Measurements from ENCODE around the gene EPHA4. TPM values are rescaled to one million over a fixed set of nuclear protein-coding genes. Genes with fewer than 3 reads are reported as not detected.

EPHA4 gene
- total RNA-seq, 2 donors from 2014 or later, result 12.0 to 88.8 TPM

DNA sequence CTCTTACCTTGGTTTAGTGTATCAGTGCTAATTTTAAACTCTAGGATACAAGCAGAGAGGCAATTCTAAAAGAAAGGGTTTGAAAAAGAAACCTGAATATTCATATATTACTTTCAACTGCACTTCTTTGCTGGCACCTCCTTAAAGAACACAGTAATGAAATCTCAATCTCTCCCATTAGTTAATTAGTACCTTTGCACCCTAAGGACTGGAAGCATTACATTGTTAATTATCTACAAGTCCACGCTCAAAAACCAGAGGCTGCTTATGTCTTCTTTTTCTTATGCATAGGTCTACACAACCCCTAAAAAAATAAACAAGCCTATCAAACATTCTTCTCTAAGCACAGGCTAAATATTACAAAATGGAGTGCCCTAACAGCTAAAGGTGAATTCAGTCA lies 20.2 kb downstream of the EPHA4 start:
- no peaks in the 10 kb centered on the region for H3K36me3 ChIP-seq

DNA sequence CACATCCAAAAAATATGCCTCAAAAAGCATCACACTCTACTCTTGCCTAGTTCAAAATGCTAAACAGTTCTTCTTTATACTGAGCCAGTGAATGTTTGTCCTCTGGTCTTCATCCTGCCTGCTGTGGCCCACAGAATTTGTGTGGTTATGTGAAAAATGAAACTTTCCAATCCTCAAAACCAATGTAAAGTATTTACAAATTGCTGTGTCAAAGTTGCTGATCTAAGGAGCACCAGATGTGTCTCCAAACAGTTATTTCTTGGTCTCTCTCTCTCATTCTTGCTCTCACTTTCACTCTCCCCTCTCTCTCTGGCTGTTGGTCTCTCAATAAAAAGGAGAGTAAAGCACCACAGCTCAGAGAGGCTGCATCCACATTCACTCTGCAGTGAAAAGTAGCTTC lies 23.0 kb downstream of the EPHA4 start:
- no peaks in the 10 kb centered on the region for H3K9me3 ChIP-seq
- H3K36me3 ChIP-seq, result no peaks in the 10 kb centered on the region
- intact Hi-C loops (cut with DNase I), result no loop called here
- H3K4me3 ChIP-seq, result no peak overlapping the region
- H3K4me1 ChIP-seq (replicated peaks), result no peaks in the 10 kb centered on the region
- no peak for TF ChIP-seq POLR2AphosphoS5 (IDR thresholded peaks at IDR 0.05)
- TF ChIP-seq POLR2A (IDR thresholded peaks at IDR 0.05), result no peak
- TF ChIP-seq, protein P1, sequence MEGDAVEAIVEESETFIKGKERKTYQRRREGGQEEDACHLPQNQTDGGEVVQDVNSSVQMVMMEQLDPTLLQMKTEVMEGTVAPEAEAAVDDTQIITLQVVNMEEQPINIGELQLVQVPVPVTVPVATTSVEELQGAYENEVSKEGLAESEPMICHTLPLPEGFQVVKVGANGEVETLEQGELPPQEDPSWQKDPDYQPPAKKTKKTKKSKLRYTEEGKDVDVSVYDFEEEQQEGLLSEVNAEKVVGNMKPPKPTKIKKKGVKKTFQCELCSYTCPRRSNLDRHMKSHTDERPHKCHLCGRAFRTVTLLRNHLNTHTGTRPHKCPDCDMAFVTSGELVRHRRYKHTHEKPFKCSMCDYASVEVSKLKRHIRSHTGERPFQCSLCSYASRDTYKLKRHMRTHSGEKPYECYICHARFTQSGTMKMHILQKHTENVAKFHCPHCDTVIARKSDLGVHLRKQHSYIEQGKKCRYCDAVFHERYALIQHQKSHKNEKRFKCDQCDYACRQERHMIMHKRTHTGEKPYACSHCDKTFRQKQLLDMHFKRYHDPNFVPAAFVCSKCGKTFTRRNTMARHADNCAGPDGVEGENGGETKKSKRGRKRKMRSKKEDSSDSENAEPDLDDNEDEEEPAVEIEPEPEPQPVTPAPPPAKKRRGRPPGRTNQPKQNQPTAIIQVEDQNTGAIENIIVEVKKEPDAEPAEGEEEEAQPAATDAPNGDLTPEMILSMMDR (IDR thresholded peaks at IDR 0.05), result no peak
- H3K27me3 ChIP-seq (replicated peaks; ENCODE audit: insufficient read depth), result no peaks in the 10 kb centered on the region
- DNase-seq (ENCODE audit: low spot score), result no peak
- no peak overlapping the region for H3K27ac ChIP-seq

More for the DNA sequence above, 20.2 kb downstream of the EPHA4 start:
- Histone ChIP-seq H3K4me1 (replicated peaks) (no peaks in the 10 kb centered on the region), H3K4me3 (no peak overlapping the region), H3K27ac (no peak overlapping the region), H3K27me3 (replicated peaks; ENCODE audit: insufficient read depth) (no peaks in the 10 kb centered on the region), H3K9me3 (no peaks in the 10 kb centered on the region)
- DNase-seq (ENCODE audit: low spot score), result no peak
- intact Hi-C loops (cut with DNase I), result no loop called here
- TF ChIP-seq, protein P1 (IDR thresholded peaks at IDR 0.05), result no peak
- TF ChIP-seq POLR2AphosphoS5 (IDR thresholded peaks at IDR 0.05) (no peak), POLR2A (IDR thresholded peaks at IDR 0.05) (no peak)
- 97% methylated on average over 1 of the region's 1 CpG for WGBS

DNA sequence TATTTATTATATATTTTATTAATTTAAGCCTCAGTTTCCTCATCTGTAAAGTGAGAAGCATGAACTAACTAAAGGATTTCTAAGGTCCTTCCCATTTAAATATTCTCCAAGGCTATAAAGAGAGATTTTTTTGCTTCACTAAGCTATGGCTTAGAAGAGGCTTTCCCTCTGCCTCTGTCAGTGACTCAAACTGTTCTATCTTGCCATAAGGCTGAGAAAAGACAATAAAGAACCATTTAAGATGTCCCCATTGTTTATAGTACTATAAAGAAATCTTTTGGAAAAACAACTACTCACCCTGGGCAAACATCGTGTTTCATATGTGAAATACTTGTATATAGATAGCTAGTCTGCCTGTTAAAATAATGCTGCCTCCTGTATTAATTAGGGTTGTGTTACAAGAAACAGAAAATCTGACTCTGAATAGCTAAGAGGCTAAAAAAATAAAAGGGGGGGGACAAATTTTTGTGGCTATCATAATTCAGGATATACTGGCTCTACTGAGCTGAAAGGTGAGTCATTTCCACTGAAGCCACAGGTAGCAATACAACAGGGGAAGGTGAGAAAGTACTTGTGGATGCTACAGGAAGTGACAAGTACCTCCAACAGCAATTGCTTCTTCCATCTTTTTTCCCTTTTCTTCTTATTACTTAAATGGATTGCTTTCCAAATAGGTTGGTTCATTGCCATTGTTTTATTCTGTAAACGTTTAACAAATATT lies 25.4 kb downstream of the EPHA4 start:
- Histone ChIP-seq H3K36me3 (no peaks in the 10 kb centered on the region), H3K9me3 (no peaks in the 10 kb centered on the region), H3K4me1 (replicated peaks) (no peaks in the 10 kb centered on the region), H3K27ac (no peak overlapping the region), H3K4me3 (no peak overlapping the region), H3K27me3 (replicated peaks; ENCODE audit: insufficient read depth) (no peaks in the 10 kb centered on the region)
- no peak for DNase-seq (ENCODE audit: low spot score)
- WGBS, result 42% methylated on average over 2 of the region's 2 CpGs
- no peak for TF ChIP-seq POLR2AphosphoS5 (IDR thresholded peaks at IDR 0.05)
- TF ChIP-seq POLR2A (IDR thresholded peaks at IDR 0.05), result no peak
- intact Hi-C loops (cut with DNase I), result no loop called here

DNA sequence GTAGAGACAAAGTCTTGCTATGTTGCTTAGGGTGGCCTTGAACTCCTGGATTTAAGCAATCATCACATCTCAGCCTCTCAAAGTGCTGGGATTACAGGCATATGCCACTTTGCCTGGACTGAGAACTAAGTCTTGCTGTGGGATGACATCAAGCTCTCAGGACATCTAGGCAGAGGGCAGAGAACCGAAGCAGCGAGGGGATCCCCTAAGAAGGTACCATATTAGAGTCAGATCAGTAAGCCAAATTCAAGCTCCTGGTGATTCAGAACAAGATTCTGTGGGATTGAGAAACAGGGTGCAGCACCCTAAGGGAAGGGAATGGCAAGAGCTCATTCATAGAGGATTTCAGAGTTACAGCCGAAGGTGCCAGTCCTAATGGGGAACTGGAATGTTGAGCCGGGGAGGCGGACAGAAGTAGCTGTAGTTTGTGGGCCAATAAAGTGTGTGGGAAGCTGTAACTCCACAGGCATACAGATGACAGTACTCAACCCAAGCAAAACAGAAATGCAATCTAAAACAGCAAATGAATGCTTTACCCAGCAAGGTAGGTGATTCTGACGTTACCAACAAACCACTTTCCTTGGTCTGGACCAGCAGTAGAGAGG lies 30.9 kb downstream of the EPHA4 start:
- H3K36me3 ChIP-seq, result no peaks in the 10 kb centered on the region
- no peaks in the 10 kb centered on the region for H3K4me1 ChIP-seq (replicated peaks)
- H3K27me3 ChIP-seq (replicated peaks; ENCODE audit: insufficient read depth), result no peaks in the 10 kb centered on the region
- H3K4me3 ChIP-seq, result no peak overlapping the region
- TF ChIP-seq POLR2A (IDR thresholded peaks at IDR 0.05) (no peak), POLR2AphosphoS5 (IDR thresholded peaks at IDR 0.05) (no peak)
- TF ChIP-seq, protein P1 (IDR thresholded peaks at IDR 0.05), result no peak
- intact Hi-C loops (cut with DNase I), result no loop called here
- no peak overlapping the region for H3K27ac ChIP-seq
- 89% methylated on average over 6 of the region's 6 CpGs for WGBS
- no peaks in the 10 kb centered on the region for H3K9me3 ChIP-seq
- DNase-seq (ENCODE audit: low spot score), result no peak

DNA sequence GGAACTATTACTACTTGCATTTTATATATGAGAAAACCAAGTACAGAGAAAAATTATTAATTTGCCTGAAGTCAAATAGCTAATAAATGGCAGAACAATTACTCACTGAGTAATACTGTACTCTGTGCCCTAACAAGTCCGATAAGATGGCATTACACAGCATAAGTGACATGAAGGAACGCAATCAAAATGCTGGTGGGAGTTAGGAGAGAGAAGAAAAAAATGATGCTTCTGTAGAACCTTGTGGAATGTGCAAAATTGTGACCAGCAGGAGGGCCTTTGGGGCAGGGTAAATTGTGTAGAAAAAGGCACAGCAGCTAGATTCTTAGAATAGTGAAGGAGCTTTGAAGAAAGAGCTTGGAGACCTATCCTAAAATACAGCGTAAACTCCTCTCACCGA lies 32.9 kb downstream of the EPHA4 start:
- TF ChIP-seq POLR2A (IDR thresholded peaks at IDR 0.05) (no peak), POLR2AphosphoS5 (IDR thresholded peaks at IDR 0.05) (no peak)
- TF ChIP-seq, protein P1 (IDR thresholded peaks at IDR 0.05), result no peak
- no peak for DNase-seq (ENCODE audit: low spot score)
- 88% methylated on average over 4 of the region's 4 CpGs for WGBS
- no peak overlapping the region for H3K27ac ChIP-seq
- H3K4me1 ChIP-seq (replicated peaks), result no peaks in the 10 kb centered on the region
- no peaks in the 10 kb centered on the region for H3K27me3 ChIP-seq (replicated peaks; ENCODE audit: insufficient read depth)
- no peak overlapping the region for H3K4me3 ChIP-seq
- H3K36me3 ChIP-seq, result no peaks in the 10 kb centered on the region
- H3K9me3 ChIP-seq, result no peaks in the 10 kb centered on the region
- intact Hi-C loops (cut with DNase I), result no loop called here

Measured in prostate gland (tissue), 2 donors.